Stimulated activated naive B cell treated with anti-CD40 and anti-IgM and Interleukin-4, amounts not matched to agents 10 μg/mL and 1 μg/mL and 100 μg/mL, for 72 hours (primary cell): ENCODE results near the gene SLC6A6.

Source experiments
- ATAC-seq, 2 donors: fragments of 150-1000 bp; cut with Tn5 transposase; replicated peaks; 2 replicates each; pipeline ENCODE4 v1.10.0; 2021; ENCODE audit warnings: moderate library complexity in 1 of 2
- DNase-seq: peaks from one replicate; pipeline ENCODE4 v3.0.0; 2021
- H3K27ac Mint-ChIP-seq: one replicate; pipeline ENCODE4 v1.8.0; 2022; ENCODE audit warnings: mild to moderate bottlenecking, mixed read lengths
- H3K27me3 Mint-ChIP-seq, 2 donors: one replicate each; pipeline ENCODE4 v1.8.0; 2022; ENCODE audit warnings: mixed read lengths in 2 of 2
- H3K36me3 Mint-ChIP-seq, 2 donors: one replicate each; pipeline ENCODE4 v1.8.0; 2022; ENCODE audit warnings: mixed read lengths in 2 of 2, mild to moderate bottlenecking in 1 of 2
- H3K4me1 Mint-ChIP-seq, 2 donors: one replicate each; pipeline ENCODE4 v1.8.0; 2022; ENCODE audit warnings: mixed read lengths in 2 of 2, mild to moderate bottlenecking in 1 of 2
- H3K4me3 Mint-ChIP-seq, 2 donors: one replicate each; pipeline ENCODE4 v1.8.0; 2022; ENCODE audit warnings: mild to moderate bottlenecking in 2 of 2, mixed read lengths in 2 of 2, moderate library complexity in 1 of 2
- H3K9me3 Mint-ChIP-seq, 2 donors: one replicate each; pipeline ENCODE4 v1.8.0; 2022; ENCODE audit warnings: mixed read lengths in 2 of 2, mild to moderate bottlenecking in 1 of 2

Gene SLC6A6

DNA sequence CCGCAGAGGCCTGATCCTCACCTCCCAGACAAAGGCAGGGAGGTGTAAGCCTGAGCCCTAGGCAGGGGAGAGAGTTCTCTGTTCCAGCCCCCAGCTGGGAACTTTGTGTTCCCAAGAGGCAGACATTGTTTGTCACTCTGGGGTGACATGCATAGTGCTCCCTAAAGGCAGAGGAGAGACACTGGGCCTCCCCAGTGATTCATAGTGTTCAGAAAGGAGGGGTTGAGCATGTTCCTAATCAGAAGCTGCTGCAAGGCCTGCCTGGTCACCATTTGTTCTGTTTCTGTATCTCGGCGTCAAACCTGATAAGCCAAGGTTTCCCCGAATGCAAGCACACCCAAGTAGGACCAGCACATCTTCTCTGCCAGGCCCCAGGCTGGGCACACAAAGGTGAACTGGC is 24.0 kb upstream of the SLC6A6 start:
- Mint-ChIP-seq H3K4me3 (no peak overlapping the region), H3K27ac (no peak overlapping the region), H3K4me1 (peaks cover 10 to 13% of the 10 kb centered on the region in 2 donors), H3K9me3 (peaks cover 3 to 4% of the 10 kb centered on the region in 2 donors), H3K36me3 (no peaks in the 10 kb centered on the region), H3K27me3 (peaks cover 9 to 10% of the 10 kb centered on the region in 2 donors)
- peak in 1 of 2 donors; percentile 36 for ATAC-seq
- no peak for DNase-seq

DNA sequence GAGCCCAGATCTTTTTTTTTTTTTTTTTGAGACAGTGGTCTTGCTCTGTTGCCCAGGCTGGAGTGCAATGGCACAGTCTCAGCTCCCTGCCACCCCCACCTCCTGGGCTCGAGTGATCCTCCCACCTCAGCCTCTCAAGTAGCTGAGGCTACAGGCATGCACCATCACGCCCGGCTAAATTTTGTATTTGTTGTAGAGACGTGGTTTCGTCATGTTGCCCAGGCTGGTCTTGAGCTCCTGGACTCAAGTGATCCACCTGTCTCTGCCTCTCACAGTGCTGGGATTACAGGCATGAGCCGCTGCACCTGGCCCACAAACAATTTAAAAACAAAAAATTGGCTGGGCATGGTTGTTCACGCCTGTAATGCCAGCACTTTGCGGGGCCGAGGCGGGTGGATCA is 22.6 kb upstream of the SLC6A6 start:
- no peak for ATAC-seq
- no peak overlapping the region for H3K27ac Mint-ChIP-seq
- peaks cover 3 to 4% of the 10 kb centered on the region in 2 donors for H3K9me3 Mint-ChIP-seq
- DNase-seq = no peak
- no peaks in the 10 kb centered on the region for H3K36me3 Mint-ChIP-seq
- H3K4me3 Mint-ChIP-seq = no peak overlapping the region
- H3K4me1 Mint-ChIP-seq = peaks cover 10 to 13% of the 10 kb centered on the region in 2 donors
- no peaks in the 10 kb centered on the region for H3K27me3 Mint-ChIP-seq

DNA sequence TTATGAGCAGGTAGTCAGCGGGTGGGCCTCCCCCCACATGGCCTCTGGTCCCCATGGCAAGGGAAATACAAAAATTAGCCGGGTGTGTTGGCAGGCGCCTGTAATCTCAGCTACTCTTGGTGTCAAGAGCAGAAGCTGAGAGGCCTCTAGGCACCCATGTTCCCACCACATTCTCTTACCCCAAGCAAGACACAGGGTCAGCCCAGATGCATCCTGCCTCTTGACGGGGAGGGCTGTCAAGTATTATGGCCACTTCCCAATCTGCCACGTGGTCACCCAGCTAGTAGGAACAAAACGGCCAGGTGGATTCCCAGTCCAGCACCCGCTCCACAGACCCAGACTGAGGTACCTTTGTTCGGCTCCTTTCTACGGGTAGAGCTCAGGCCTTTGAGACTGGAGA is 16.2 kb upstream of the SLC6A6 start:
- H3K9me3 Mint-ChIP-seq = peaks cover 0 to 1% of the 10 kb centered on the region in 2 donors
- H3K27me3 Mint-ChIP-seq = peaks cover 0 to 4% of the 10 kb centered on the region in 2 donors
- H3K27ac Mint-ChIP-seq = no peak overlapping the region
- peaks cover 9 to 12% of the 10 kb centered on the region in 2 donors for H3K4me1 Mint-ChIP-seq
- no peak overlapping the region for H3K4me3 Mint-ChIP-seq
- DNase-seq = no peak
- ATAC-seq = no peak
- no peaks in the 10 kb centered on the region for H3K36me3 Mint-ChIP-seq

DNA sequence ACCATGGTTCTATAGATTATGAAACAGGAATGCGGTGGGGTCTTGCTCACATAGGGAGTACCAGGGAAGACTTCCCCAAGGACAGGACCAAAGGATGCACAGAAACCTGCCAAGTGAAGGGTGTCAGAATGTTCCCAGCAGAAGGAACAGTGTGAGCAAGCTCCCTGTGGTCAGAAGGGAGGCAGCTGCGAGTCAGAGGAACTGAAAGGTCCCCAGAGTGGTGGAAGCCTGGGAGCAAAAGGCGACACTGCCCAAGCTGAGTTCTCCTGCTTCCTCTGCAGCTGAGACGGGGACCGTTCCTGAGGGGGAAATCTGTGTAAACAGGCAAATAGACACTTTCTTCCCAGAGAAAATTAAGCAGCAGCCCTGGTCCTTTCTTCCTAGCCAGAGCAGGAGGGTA is 14.2 kb upstream of the SLC6A6 start:
- ATAC-seq = no peak
- Mint-ChIP-seq H3K27ac (peak overlapping the region; percentile 25), H3K9me3 (no peaks in the 10 kb centered on the region), H3K4me3 (no peak overlapping the region), H3K36me3 (no peaks in the 10 kb centered on the region), H3K27me3 (peaks cover 0 to 4% of the 10 kb centered on the region in 2 donors), H3K4me1 (peaks cover 9 to 12% of the 10 kb centered on the region in 2 donors)
- no peak for DNase-seq

DNA sequence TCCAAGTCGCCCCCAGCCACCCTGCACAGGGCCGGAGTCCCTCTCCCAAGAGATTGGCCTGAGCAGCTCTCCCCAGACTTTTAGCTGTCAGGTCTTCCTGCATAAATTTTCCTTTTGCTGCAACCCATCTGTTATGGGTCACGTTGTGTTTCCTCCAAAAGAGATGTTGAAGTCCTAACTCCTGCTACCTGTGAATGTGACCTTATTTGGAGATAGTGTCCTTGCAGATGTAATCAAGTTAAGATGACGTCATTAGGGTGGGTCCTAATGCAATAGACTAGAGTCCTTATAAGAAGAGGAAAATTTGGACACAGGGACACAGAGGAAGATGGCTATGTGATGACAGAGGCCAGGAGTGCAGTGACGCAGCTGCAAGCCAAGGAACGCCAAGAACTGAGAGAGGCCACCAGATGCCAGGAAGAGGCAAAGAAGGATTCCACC is 13.2 kb upstream of the SLC6A6 start:
- no peak overlapping the region for H3K4me3 Mint-ChIP-seq
- H3K9me3 Mint-ChIP-seq = no peaks in the 10 kb centered on the region
- H3K4me1 Mint-ChIP-seq = peaks cover 9 to 12% of the 10 kb centered on the region in 2 donors
- H3K27ac Mint-ChIP-seq = no peak overlapping the region
- no peaks in the 10 kb centered on the region for H3K36me3 Mint-ChIP-seq
- ATAC-seq (no peak), DNase-seq (no peak)
- H3K27me3 Mint-ChIP-seq = peaks cover 0 to 4% of the 10 kb centered on the region in 2 donors

DNA sequence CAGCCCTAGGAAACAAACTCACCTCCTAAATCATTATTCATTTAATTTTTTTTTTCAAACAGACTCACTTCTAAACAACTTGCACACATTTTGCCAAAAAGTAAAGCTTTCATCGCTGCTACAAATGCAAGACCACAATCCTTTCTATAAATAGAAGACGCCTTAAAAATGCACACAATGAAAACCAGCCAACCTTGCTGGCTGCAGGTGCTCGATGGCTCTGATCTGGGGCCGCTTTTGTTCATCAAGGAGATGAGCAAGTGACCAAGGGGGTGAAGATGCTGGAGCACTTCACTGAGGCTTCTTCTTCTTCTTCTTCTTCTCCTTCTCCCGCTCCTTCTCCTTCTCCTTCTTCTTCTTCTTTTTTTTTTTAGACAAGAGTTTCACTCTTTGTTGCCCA is 12.7 kb upstream of the SLC6A6 start:
- H3K4me3 Mint-ChIP-seq = no peak overlapping the region
- no peaks in the 10 kb centered on the region for H3K36me3 Mint-ChIP-seq
- ATAC-seq (no peak), DNase-seq (no peak)
- H3K4me1 Mint-ChIP-seq = peaks cover 9 to 12% of the 10 kb centered on the region in 2 donors
- H3K27ac Mint-ChIP-seq = no peak overlapping the region
- H3K27me3 Mint-ChIP-seq = peaks cover 0 to 4% of the 10 kb centered on the region in 2 donors
- H3K9me3 Mint-ChIP-seq = no peaks in the 10 kb centered on the region

DNA sequence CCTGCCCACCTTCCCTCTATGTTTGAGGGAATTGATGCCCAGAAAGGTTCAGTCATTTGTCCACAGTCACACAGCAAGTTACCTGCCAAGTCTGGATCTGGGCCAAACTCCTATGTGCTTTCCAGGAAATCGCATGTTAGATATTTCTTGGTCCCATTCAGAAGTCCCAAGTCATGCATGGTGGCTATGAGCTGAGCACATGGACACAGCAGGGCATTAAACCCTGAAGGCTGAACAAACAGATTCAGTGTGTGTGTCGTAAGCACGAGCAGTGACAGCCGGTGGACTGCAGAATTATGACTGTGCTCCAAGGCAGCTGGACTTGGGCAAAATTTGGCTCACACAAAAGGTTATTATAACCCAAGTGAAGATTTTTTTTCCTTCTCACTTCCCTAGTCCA is 11.4 kb upstream of the SLC6A6 start:
- no peak overlapping the region for H3K4me3 Mint-ChIP-seq
- no peak for DNase-seq
- H3K4me1 Mint-ChIP-seq = peaks cover 11 to 12% of the 10 kb centered on the region in 2 donors
- H3K9me3 Mint-ChIP-seq = no peaks in the 10 kb centered on the region
- H3K36me3 Mint-ChIP-seq = no peaks in the 10 kb centered on the region
- no peak for ATAC-seq
- H3K27ac Mint-ChIP-seq = no peak overlapping the region
- no peaks in the 10 kb centered on the region for H3K27me3 Mint-ChIP-seq

DNA sequence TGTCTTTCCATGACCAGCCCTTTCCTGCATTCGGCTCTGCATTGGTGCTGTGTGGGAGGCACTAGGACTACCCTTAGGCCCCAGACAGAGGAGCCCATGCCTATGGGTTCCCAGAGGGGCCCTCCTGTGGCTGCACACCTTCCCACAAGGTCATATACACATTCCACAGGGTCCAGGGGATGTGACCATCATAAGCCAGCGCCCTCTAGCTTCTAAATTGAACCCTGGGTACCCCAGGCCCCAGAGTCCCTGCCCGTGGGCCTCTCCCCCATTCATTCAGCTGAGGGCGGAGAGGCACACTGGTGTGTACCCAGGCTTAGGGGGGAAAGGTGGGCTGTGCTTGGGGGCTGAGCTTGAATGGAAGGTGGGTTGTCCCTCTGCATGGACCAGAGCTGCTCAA is 10.2 kb upstream of the SLC6A6 start:
- Mint-ChIP-seq H3K4me1 (peaks cover 19 to 23% of the 10 kb centered on the region in 2 donors), H3K27me3 (no peaks in the 10 kb centered on the region), H3K27ac (no peak overlapping the region), H3K36me3 (no peaks in the 10 kb centered on the region), H3K9me3 (no peaks in the 10 kb centered on the region), H3K4me3 (no peak overlapping the region)
- DNase-seq (no peak), ATAC-seq (no peak)

DNA sequence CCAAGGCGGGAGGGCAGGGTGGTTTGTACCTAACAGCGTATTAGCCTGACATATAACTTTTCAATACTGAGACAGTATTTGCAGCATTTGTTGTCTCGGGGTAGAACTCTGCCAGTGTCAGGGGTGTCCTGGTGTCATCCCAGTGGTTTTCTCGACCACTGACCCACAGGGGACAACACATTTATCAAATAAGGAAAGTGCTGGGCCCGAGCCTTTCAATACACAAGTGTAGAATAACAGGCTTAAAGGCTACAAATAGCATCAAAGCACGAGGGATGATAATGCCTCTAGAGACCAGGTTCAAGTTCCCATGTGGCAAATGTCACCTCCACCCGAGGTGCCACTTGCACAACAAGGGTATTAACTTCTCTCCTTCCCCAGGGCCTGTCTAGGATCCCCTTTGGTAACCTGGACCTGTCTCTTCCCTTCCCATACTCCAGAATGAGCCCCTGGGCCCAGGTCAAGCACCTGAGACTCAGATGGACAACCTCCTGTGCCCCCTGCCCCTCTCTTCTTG is 9.5 kb upstream of the SLC6A6 start:
- Mint-ChIP-seq H3K27ac (no peak overlapping the region), H3K9me3 (no peaks in the 10 kb centered on the region), H3K4me3 (no peak overlapping the region), H3K4me1 (peaks cover 26 to 30% of the 10 kb centered on the region in 2 donors), H3K36me3 (no peaks in the 10 kb centered on the region), H3K27me3 (no peaks in the 10 kb centered on the region)
- DNase-seq = no peak
- ATAC-seq = no peak

DNA sequence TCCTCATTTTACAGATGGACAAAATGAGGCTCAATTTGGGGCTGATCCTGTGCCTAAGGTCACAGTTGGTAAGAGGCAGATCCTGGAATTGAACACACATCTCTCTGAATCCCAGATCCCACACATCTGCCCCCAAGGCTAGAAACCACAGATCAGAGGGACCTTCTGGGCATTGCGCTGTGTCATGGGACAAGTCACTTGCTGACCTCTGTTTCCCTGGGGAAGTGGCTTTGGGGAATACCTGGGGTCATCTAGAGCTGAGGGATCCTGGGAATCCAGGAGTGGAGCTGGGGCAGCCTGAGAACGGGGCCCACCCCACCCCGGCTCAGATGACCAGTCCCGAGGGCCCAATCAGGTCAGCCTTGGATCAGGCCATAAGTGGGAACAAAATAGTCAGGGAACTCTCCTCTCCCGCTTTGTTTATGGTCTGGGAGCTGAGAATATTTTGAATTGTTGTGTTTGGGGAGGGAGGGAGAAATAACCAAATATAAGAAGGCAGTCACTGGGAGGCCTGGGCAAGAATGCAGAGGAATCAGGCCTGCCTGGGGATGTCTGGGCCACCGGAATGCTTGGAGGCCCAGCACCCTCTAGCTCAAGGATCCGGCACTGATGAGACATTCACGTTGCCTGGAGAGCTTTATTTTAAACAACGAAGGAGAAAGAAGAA is 8.8 kb upstream of the SLC6A6 start:
- no peaks in the 10 kb centered on the region for H3K27me3 Mint-ChIP-seq
- no peak for DNase-seq
- no peak overlapping the region for H3K27ac Mint-ChIP-seq
- ATAC-seq = no peak
- H3K9me3 Mint-ChIP-seq = no peaks in the 10 kb centered on the region
- no peak overlapping the region for H3K4me3 Mint-ChIP-seq
- H3K4me1 Mint-ChIP-seq = peaks cover 23 to 30% of the 10 kb centered on the region in 2 donors
- H3K36me3 Mint-ChIP-seq = no peaks in the 10 kb centered on the region

DNA sequence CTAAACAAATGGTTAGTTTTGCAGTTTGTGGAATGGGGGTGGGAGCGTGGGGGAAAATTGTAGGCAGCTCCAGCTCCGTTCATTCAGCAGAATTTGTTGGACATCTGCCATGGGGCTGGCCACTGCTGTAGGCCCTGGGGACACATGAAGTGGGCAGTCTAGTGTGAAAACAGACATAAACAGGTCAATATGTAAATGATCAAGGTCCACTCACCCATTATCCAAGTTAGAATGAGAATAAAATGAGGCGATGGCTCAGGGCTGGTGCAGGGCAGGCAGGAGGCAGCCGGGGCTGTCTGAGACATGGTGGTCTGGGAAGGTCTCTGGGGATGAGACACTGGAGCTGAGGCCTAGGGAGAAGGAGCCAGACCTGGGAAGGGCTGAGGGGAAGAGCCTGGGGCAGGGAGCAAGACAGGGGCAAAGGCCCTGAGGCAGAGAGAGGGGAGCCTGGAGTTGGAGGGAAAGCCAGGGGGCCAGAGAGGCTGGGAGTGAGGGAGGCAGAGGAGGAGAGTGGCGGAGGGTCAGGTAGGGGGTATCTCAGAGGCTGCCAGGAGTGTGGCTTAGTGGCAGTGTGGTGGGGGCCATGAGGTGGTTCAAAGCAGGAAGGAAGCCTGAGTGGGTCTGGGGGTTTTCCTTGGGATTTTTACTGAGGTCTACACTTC is 6.2 kb upstream of the SLC6A6 start:
- ATAC-seq = peak in 1 of 2 donors; percentile 20
- no peaks in the 10 kb centered on the region for H3K27me3 Mint-ChIP-seq
- no peaks in the 10 kb centered on the region for H3K36me3 Mint-ChIP-seq
- H3K4me1 Mint-ChIP-seq = peaks cover 22 to 31% of the 10 kb centered on the region in 2 donors
- H3K27ac Mint-ChIP-seq = peak overlapping the region; percentile 57
- H3K4me3 Mint-ChIP-seq = no peak overlapping the region
- H3K9me3 Mint-ChIP-seq = no peaks in the 10 kb centered on the region
- DNase-seq = no peak

DNA sequence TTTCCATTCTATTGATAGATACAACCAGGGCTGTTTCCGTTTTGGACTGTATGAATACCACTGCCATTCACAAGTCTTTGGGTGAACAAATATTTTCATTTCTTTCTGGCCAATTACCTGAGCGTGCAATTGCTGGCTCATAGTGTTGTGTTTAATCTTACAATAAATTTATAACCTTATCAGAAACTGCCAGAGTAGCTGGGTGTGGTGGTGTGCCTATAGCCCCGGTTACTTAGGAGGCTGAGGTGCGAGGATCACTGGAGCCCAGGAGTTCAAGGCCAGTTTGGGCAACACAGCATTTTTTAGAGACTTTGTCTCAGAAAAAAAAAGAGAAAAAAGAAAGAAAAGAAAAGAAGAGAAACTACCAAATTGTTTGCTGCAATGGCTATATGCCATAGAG is 5.4 kb upstream of the SLC6A6 start:
- Mint-ChIP-seq H3K36me3 (no peaks in the 10 kb centered on the region), H3K4me3 (no peak overlapping the region), H3K27me3 (no peaks in the 10 kb centered on the region), H3K4me1 (peaks cover 27 to 39% of the 10 kb centered on the region in 2 donors), H3K9me3 (no peaks in the 10 kb centered on the region), H3K27ac (no peak overlapping the region)
- ATAC-seq = no peak
- DNase-seq = no peak

DNA sequence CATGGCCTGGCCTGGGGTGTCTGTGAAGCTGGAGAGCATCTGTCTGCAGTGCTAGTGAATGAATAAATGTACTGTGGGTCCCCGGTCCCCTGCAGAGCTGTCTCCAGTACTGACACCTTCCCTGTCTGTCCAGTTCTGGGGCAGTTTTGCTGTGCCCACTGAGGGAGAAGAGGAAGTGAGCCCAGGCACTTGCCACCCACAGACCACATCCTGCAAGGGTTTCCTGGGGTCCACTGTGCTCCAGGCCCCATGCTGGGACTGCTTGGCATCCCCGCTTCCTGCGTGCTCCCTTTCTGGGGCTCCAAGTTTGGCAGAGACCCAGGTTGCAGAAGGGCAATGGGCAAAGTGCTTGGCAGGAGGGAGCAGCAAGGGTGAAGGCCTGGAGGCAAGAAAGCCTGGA is 4.9 kb upstream of the SLC6A6 start:
- H3K9me3 Mint-ChIP-seq = no peaks in the 10 kb centered on the region
- no peak overlapping the region for H3K27ac Mint-ChIP-seq
- no peak overlapping the region for H3K4me3 Mint-ChIP-seq
- no peaks in the 10 kb centered on the region for H3K36me3 Mint-ChIP-seq
- ATAC-seq (peak; percentile 12 to 18), DNase-seq (no peak)
- H3K4me1 Mint-ChIP-seq = peaks cover 27 to 43% of the 10 kb centered on the region in 2 donors
- H3K27me3 Mint-ChIP-seq = no peaks in the 10 kb centered on the region

DNA sequence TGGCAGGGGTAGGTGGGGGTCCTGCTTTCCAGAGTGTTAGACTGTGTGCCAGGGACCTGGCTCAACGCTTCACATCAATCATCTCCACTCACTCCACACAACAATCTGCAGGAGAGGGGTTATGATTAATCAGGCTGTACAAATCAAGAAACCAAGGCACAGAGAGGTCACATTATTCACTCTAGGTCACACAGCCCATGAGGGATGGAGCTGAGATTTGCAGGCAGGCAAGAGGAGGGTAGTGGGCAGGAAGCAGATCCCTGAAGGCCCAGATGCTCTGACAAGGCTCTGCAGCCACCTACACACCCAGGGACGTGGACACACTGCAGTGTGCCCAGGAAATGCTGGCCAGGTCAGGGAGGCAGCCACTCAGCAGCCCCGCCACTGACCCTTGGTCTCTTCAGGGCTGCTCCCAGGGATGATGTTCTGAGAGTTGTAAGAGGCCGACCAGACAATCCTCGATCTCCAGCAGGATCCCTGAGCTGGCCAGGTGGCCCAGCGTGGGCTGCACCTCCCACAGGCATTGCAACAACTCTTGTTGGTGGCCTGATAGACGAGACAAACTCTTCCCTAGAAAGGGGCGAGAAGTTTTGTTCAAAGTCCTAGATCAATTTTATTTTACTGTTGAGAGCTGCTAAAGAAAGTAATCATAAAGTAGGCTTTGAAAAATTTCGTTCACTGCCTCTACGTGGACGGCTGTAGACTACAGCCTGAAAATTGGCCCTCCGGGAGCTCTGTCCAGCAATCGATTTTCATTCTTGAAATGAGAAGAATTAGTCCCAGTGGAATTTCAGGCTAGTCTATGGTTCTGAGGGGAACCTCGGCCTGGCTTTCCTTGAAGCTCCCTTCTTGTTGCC is 4.2 kb upstream of the SLC6A6 start:
- no peak overlapping the region for H3K4me3 Mint-ChIP-seq
- no peak overlapping the region for H3K27ac Mint-ChIP-seq
- ATAC-seq = no peak
- no peaks in the 10 kb centered on the region for H3K27me3 Mint-ChIP-seq
- H3K9me3 Mint-ChIP-seq = no peaks in the 10 kb centered on the region
- peaks cover 0 to 3% of the 10 kb centered on the region in 2 donors for H3K36me3 Mint-ChIP-seq
- H3K4me1 Mint-ChIP-seq = peaks cover 29 to 45% of the 10 kb centered on the region in 2 donors
- no peak for DNase-seq
